DLD1 (cell line): ENCODE data around the gene CD226.
"Not testable (repeated sequence)": the region's sequence is repeated elsewhere in the genome, so short reads cannot be mapped to it uniquely, and the experiment has no call there.

Experiments used
- in situ Hi-C: cut with HindIII; loops from 2 replicates; pipeline ENCODE4 v1.10.0; 2017; ENCODE audit warnings: low sequenced_read_pairs

CD226 gene

GRCh38 chr18:69876490-69876889, 71.2 kb downstream of the CD226 start:
- in situ Hi-C loops: no loop called here

GRCh38 chr18:69874058-69874457, 73.6 kb downstream of the CD226 start:
- in situ Hi-C loops: no loop called here

GRCh38 chr18:69872661-69873060, 75.0 kb downstream of the CD226 start:
- in situ Hi-C loops: no loop called here

GRCh38 chr18:69871363-69871762, 76.3 kb downstream of the CD226 start:
- in situ Hi-C loops: no loop called here

- in situ Hi-C loops: no loop called here
Observed at GRCh38 chr18:69870736-69871135, 76.9 kb downstream of the CD226 start.

- in situ Hi-C loops: no loop called here
Observed at GRCh38 chr18:69866212-69866611, 81.5 kb downstream of the CD226 start.

- in situ Hi-C loops: no loop called here
Observed at GRCh38 chr18:69865776-69866175, 81.9 kb downstream of the CD226 start.

GRCh38 chr18:69864802-69865201, 82.9 kb downstream of the CD226 start:
- in situ Hi-C loops: not testable (repeated sequence)

GRCh38 chr18:69858897-69859296, 88.8 kb downstream of the CD226 start:
- in situ Hi-C loops: no loop called here

- in situ Hi-C loops: no loop called here
Observed at GRCh38 chr18:69854455-69854854, 93.2 kb downstream of the CD226 start.

- in situ Hi-C loops: no loop called here
Observed at GRCh38 chr18:69853051-69853450, 94.6 kb downstream of the CD226 start.

- in situ Hi-C loops: no loop called here
Observed at GRCh38 chr18:69845593-69846506, 101.8 kb downstream of the CD226 start.

GRCh38 chr18:69844656-69845055, 103.0 kb downstream of the CD226 start:
- in situ Hi-C loops: no loop called here

- in situ Hi-C loops: no loop called here
Observed at GRCh38 chr18:69843015-69843414, 104.7 kb downstream of the CD226 start.

GRCh38 chr18:69841117-69841516, 106.6 kb downstream of the CD226 start:
- in situ Hi-C loops: no loop called here

GRCh38 chr18:69840445-69840844, 107.2 kb downstream of the CD226 start:
- in situ Hi-C loops: no loop called here

- in situ Hi-C loops: no loop called here
Observed at GRCh38 chr18:69840001-69840400, 107.7 kb downstream of the CD226 start.

GRCh38 chr18:69839497-69839896, 108.2 kb downstream of the CD226 start:
- in situ Hi-C loops: no loop called here

GRCh38 chr18:69838620-69839411, 108.9 kb downstream of the CD226 start:
- in situ Hi-C loops: no loop called here

GRCh38 chr18:69838003-69838402, 109.7 kb downstream of the CD226 start:
- in situ Hi-C loops: no loop called here

- in situ Hi-C loops: not testable (repeated sequence)
Observed at GRCh38 chr18:69834980-69835379, 112.7 kb downstream of the CD226 start.

GRCh38 chr18:69830189-69830588, 117.5 kb downstream of the CD226 start:
- in situ Hi-C loops: no loop called here
